Parathyroid adenoma (tissue), 2 donors: ENCODE data around the gene NDUFV2.
A peak's percentile ranks its signal among the peaks of the same experiment; 100 is the strongest.

Experiments used
- H2AFZ ChIP-seq: fragments of 300-600 bp; sonication (generic); one replicate; pipeline ENCODE4 v1.7.0; 2017; ENCODE audit warnings: antibody characterized with exemption, mild to moderate bottlenecking
- H3K27ac ChIP-seq: fragments of 300-600 bp; sonication (generic); one replicate; pipeline ENCODE4 v1.7.0; 2017
- H3K27me3 ChIP-seq: fragments of 300-600 bp; sonication (generic); one replicate; pipeline ENCODE4 v1.7.0; 2017; ENCODE audit warnings: low read length; ENCODE audit not compliant: control insufficient read depth, insufficient read depth
- H3K36me3 ChIP-seq: fragments of 300-600 bp; sonication (generic); one replicate; pipeline ENCODE4 v1.7.0; 2017; ENCODE audit warnings: low read length; ENCODE audit not compliant: control insufficient read depth, insufficient read depth
- H3K4me1 ChIP-seq: fragments of 300-600 bp; sonication (generic); one replicate; pipeline ENCODE4 v1.7.0; 2017; ENCODE audit warnings: control low read depth
- H3K4me2 ChIP-seq: fragments of 300-600 bp; sonication (generic); one replicate; pipeline ENCODE4 v1.7.0; 2017; ENCODE audit warnings: low read length
- H3K4me3 ChIP-seq: fragments of 300-600 bp; sonication (generic); one replicate; pipeline ENCODE4 v1.7.0; 2017; ENCODE audit warnings: low read depth, low read length
- H3K79me2 ChIP-seq: fragments of 300-600 bp; sonication (generic); one replicate; pipeline ENCODE4 v1.7.0; 2017; ENCODE audit warnings: control low read depth
- H3K9ac ChIP-seq: fragments of 300-600 bp; sonication (generic); one replicate; pipeline ENCODE4 v1.7.0; 2017; ENCODE audit warnings: mild to moderate bottlenecking
- H3K9me3 ChIP-seq: fragments of 300-600 bp; sonication (generic); one replicate; pipeline ENCODE4 v1.7.0; 2017; ENCODE audit warnings: low read length; ENCODE audit not compliant: control insufficient read depth
- CTCF ChIP-seq: fragments of 300-600 bp; sonication (generic); IDR thresholded peaks from one replicate; pipeline ENCODE4 v1.7.0; 2017; ENCODE audit warnings: antibody characterized with exemption, mild to moderate bottlenecking
- donor health status: primary hyperparathyroidism.

NDUFV2 gene

GRCh38 chr18:9102508-9103375 lies at the start of gene NDUFV2:
Gene NDUFV2 (plus strand): TSS chr18:9102699. CDS start chr18:9102744, 45 bp downstream.
- Histone ChIP-seq H3K4me2 (peak within 1 kb of the TSS; percentile 92), H3K4me3 (peak within 1 kb of the TSS; percentile 93), H3K79me2 (peaks cover 33% of the 10 kb centered on the region), H3K9me3 (no peaks in the 10 kb centered on the region), H3K9ac (peak within 1 kb of the TSS; percentile 56), H3K36me3 (no peaks in the 10 kb centered on the region), H2AFZ (peak within 1 kb of the TSS; percentile 89), H3K27me3 (no peaks in the 10 kb centered on the region), H3K27ac (peak within 1 kb of the TSS; percentile 90), H3K4me1 (peaks cover 33% of the 10 kb centered on the region)
- TF ChIP-seq CTCF: no peak

- TF ChIP-seq CTCF: no peak
- H3K4me2 ChIP-seq: no peak overlapping the region
- no peak overlapping the region for H3K27ac ChIP-seq
- H3K79me2 ChIP-seq: no peaks in the 10 kb centered on the region
- no peaks in the 10 kb centered on the region for H3K36me3 ChIP-seq
- H3K9me3 ChIP-seq: no peaks in the 10 kb centered on the region
- H2AFZ ChIP-seq: no peak overlapping the region
- no peaks in the 10 kb centered on the region for H3K27me3 ChIP-seq
- no peak overlapping the region for H3K4me3 ChIP-seq
- H3K4me1 ChIP-seq: no peaks in the 10 kb centered on the region
- no peak overlapping the region for H3K9ac ChIP-seq
These were observed 48.7 kb upstream of the NDUFV2 start for GRCh38 chr18:9053814-9054213.

- H3K27ac ChIP-seq: no peak overlapping the region
- no peak overlapping the region for H3K4me3 ChIP-seq
- no peaks in the 10 kb centered on the region for H3K27me3 ChIP-seq
- no peaks in the 10 kb centered on the region for H3K36me3 ChIP-seq
- peak overlapping the region; percentile 16 for H2AFZ ChIP-seq
- H3K4me1 ChIP-seq: no peaks in the 10 kb centered on the region
- no peak overlapping the region for H3K9ac ChIP-seq
- H3K4me2 ChIP-seq: no peak overlapping the region
- H3K79me2 ChIP-seq: no peaks in the 10 kb centered on the region
- TF ChIP-seq CTCF: no peak
- no peaks in the 10 kb centered on the region for H3K9me3 ChIP-seq
These were observed 47.3 kb upstream of the NDUFV2 start for GRCh38 chr18:9055185-9055584.

- H3K4me1 ChIP-seq: no peaks in the 10 kb centered on the region
- H2AFZ ChIP-seq: no peak overlapping the region
- no peaks in the 10 kb centered on the region for H3K27me3 ChIP-seq
- no peak overlapping the region for H3K4me3 ChIP-seq
- no peaks in the 10 kb centered on the region for H3K36me3 ChIP-seq
- no peaks in the 10 kb centered on the region for H3K9me3 ChIP-seq
- H3K9ac ChIP-seq: no peak overlapping the region
- H3K4me2 ChIP-seq: no peak overlapping the region
- no peak for TF ChIP-seq CTCF
- no peaks in the 10 kb centered on the region for H3K79me2 ChIP-seq
- no peak overlapping the region for H3K27ac ChIP-seq
These were observed 46.9 kb upstream of the NDUFV2 start for GRCh38 chr18:9055626-9056025.

GRCh38 chr18:9057646-9058045 lies 44.9 kb upstream of the NDUFV2 start:
- no peak overlapping the region for H3K27ac ChIP-seq
- no peaks in the 10 kb centered on the region for H3K4me1 ChIP-seq
- no peak for TF ChIP-seq CTCF
- H2AFZ ChIP-seq: no peak overlapping the region
- no peaks in the 10 kb centered on the region for H3K27me3 ChIP-seq
- no peaks in the 10 kb centered on the region for H3K79me2 ChIP-seq
- H3K4me2 ChIP-seq: no peak overlapping the region
- H3K4me3 ChIP-seq: no peak overlapping the region
- H3K9me3 ChIP-seq: no peaks in the 10 kb centered on the region
- H3K36me3 ChIP-seq: no peaks in the 10 kb centered on the region
- no peak overlapping the region for H3K9ac ChIP-seq
